ENCODE results near the gene RNF212B.

DNA sequence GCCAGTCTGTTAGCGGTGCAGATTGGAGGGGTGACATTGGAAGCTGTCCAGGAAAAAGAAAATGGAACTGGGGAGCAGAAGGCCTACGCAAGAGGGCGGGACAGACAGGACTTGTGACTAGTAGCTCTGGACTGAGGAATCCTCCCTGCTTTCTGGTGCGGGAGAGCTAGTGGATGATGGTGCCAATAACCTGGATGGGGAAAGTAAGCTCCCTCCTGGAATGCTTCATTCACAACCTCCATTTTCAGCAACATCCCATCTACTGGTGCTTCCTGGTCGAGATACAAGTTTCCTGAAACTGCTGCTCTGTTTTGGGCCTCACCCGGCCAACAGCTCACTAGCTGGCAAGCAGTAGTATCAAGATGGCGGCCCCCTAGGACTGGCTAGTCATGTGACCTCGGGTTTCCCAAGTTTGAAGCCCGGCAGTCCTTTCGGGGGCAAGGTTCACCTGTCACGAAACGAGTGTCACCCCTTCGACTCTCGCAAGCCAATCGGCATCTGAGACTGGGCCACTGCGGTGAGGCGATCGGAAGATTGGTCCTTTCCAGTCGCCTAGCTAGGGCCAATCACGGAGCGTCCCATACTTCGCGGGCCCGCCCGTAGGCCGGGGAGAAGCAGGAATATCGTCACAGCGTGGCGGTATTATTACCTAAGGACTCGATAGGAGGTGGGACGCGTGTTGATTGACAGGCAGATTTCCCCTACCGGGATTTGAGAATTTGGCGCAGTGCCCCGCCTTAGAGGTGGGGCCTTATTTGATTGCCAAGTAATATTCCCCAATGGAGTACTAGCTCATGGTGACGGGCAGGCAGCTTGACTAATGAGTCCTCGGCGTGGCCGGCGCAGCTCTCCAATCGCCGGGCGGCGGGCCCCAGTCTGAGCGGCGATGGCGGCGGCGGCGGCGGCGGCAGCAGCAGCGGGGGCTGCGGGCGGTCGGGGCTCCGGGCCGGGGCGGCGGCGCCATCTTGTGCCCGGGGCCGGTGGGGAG is 83.1 kb downstream of the RNF212B start, which contains the start of gene PABPN1:
- TF ChIP-seq CTCF (IDR thresholded peaks at IDR 0.05) (no peak), POLR2A (IDR thresholded peaks at IDR 0.05; ENCODE audit: low read length) (no peak), KDM1A (IDR thresholded peaks at IDR 0.05; ENCODE audit: low read depth) (no peak), HOXA7 (CRISPR knock-in tag; IDR thresholded peaks at IDR 0.05) (no peak), NFE2L2 (conservative IDR thresholded peaks at IDR 0.05; ENCODE audit: low read length) (no peak), RFX5 (IDR thresholded peaks at IDR 0.05) (no peak), RAD21 (conservative IDR thresholded peaks at IDR 0.05 in 1 of 2, IDR thresholded peaks at IDR 0.05 in 1 of 2) (no peak), HEYL (CRISPR knock-in tag; IDR thresholded peaks at IDR 0.05) (no peak; the same call in 1 of the 2 replicates), KDM5A (IDR thresholded peaks at IDR 0.05) (no peak), PHF8 (IDR thresholded peaks at IDR 0.05; ENCODE audit: borderline replicate concordance, low read depth) (no peak), CBX2 (IDR thresholded peaks at IDR 0.05; ENCODE audit: borderline replicate concordance, low read depth) (no peak), CEBPB (IDR thresholded peaks at IDR 0.05) (peak in 1 of 2 experiments; percentile 61; a peak in 1 of 4 replicates)
